Neural cell (in vitro differentiated cells): ENCODE results near the gene CDC6. TPM values are rescaled to one million over a fixed set of nuclear protein-coding genes. Genes with fewer than 3 reads are reported as not detected.

Experiments used
- H2AFZ ChIP-seq: fragments of 200-600, 300-800 bp; sonication (generic), shearing (Covaris generic); 2 replicates; pipeline ENCODE4 v1.6.0; 2014; ENCODE audit warnings: low read depth, mild to moderate bottlenecking, antibody characterized with exemption, low read length, moderate library complexity
- H3F3A ChIP-seq: fragments of 200-600 bp; shearing (Covaris generic); 2 replicates; pipeline ENCODE4 v1.6.1; 2016; ENCODE audit warnings: mild to moderate bottlenecking, moderate library complexity, mixed read lengths, antibody characterized with exemption, low read length; ENCODE audit not compliant: insufficient read depth, poor library complexity, severe bottlenecking
- H3K27ac ChIP-seq: fragments of 200-600, 300-800 bp; sonication (generic), shearing (Covaris generic); 2 replicates; pipeline ENCODE4 v1.5.1; 2014; ENCODE audit warnings: mild to moderate bottlenecking, low read length, moderate library complexity
- H3K27me3 ChIP-seq: fragments of 300-800, 200-600 bp; sonication (generic), shearing (Covaris generic); 2 replicates; pipeline ENCODE4 v1.6.0; 2014; ENCODE audit warnings: mild to moderate bottlenecking, low read depth, low read length, moderate library complexity; ENCODE audit not compliant: insufficient read depth
- H3K36me3 ChIP-seq: fragments of 300-800, 200-600 bp; sonication (generic), shearing (Covaris generic); 2 replicates; pipeline ENCODE4 v1.5.1; 2014; ENCODE audit warnings: mild to moderate bottlenecking, antibody characterized with exemption, low read length, moderate library complexity; ENCODE audit not compliant: insufficient read depth
- H3K4me2 ChIP-seq: fragments of 300-800, 200-600 bp; sonication (generic), shearing (Covaris generic); 2 replicates; pipeline ENCODE4 v1.6.0; 2014; ENCODE audit warnings: mild to moderate bottlenecking, low read length
- H3K4me3 ChIP-seq: fragments of 300-800, 200-600 bp; sonication (generic), shearing (Covaris generic); 2 replicates; pipeline ENCODE4 v1.5.1; 2014; ENCODE audit warnings: mild to moderate bottlenecking, low read length, moderate library complexity
- H3K79me2 ChIP-seq: fragments of 200-600 bp; shearing (Covaris generic); replicated peaks from 2 replicates; pipeline ENCODE4 v1.6.0; 2014; ENCODE audit warnings: mild to moderate bottlenecking, low read length, moderate library complexity; ENCODE audit not compliant: insufficient read depth
- H3K9ac ChIP-seq: fragments of 300-800, 200-600 bp; sonication (generic), shearing (Covaris generic); 2 replicates; pipeline ENCODE4 v1.6.1; 2016; ENCODE audit warnings: mild to moderate bottlenecking, low read length, mixed read lengths
- H3K9me2 ChIP-seq: fragments of 200-600 bp; shearing (Covaris generic); 2 replicates; pipeline ENCODE4 v1.6.1; 2016; ENCODE audit warnings: mild to moderate bottlenecking, low read length, mixed read lengths; ENCODE audit not compliant: insufficient read depth
- H3K9me3 ChIP-seq: fragments of 200-600, 300-800 bp; sonication (generic), shearing (Covaris generic); 2 replicates; pipeline ENCODE4 v1.6.1; 2016; ENCODE audit warnings: mild to moderate bottlenecking, mixed run types, low read length, moderate library complexity, mixed read lengths
- H4K20me1 ChIP-seq: fragments of 200-600 bp; shearing (Covaris generic); 2 replicates; pipeline ENCODE4 v1.6.1; 2016; ENCODE audit warnings: mild to moderate bottlenecking, mixed run types; ENCODE audit not compliant: insufficient read depth
- CTCF ChIP-seq: fragments of 450-650 bp; IDR thresholded peaks from 2 replicates; pipeline ENCODE4 v1.5.1; 2014; ENCODE audit warnings: antibody characterized with exemption, mild to moderate bottlenecking, moderate library complexity; ENCODE audit not compliant: poor library complexity, severe bottlenecking
- EP300 ChIP-seq: fragments of 450-650 bp; conservative IDR thresholded peaks from 2 replicates; pipeline ENCODE4 v1.6.1; 2014; ENCODE audit warnings: antibody characterized with exemption, mild to moderate bottlenecking, moderate library complexity; ENCODE audit not compliant: poor library complexity, severe bottlenecking
- EZH2 ChIP-seq: fragments of 200-600, 300-800 bp; shearing (Covaris generic), sonication (generic); IDR thresholded peaks from 2 replicates; pipeline ENCODE4 v1.6.1; 2014; ENCODE audit warnings: antibody characterized with exemption, low read length, borderline replicate concordance, mild to moderate bottlenecking; ENCODE audit not compliant: insufficient read depth, poor library complexity, severe bottlenecking
- MXI1 ChIP-seq: fragments of 450-650 bp; conservative IDR thresholded peaks from 2 replicates; pipeline ENCODE4 v1.6.1; 2014; ENCODE audit warnings: antibody characterized with exemption, mild to moderate bottlenecking; ENCODE audit not compliant: poor library complexity, severe bottlenecking
- POLR2AphosphoS5 ChIP-seq: IDR thresholded peaks from 2 replicates; pipeline ENCODE4 v1.6.1; 2012
- RAD21 ChIP-seq: fragments of 450-650 bp; conservative IDR thresholded peaks from 2 replicates; pipeline ENCODE4 v1.6.1; 2014; ENCODE audit warnings: antibody characterized with exemption, mild to moderate bottlenecking, moderate library complexity
- REST ChIP-seq: IDR thresholded peaks from 2 replicates; pipeline ENCODE4 v1.6.1; 2012; ENCODE audit warnings: borderline replicate concordance
- SMC3 ChIP-seq: fragments of 450-650 bp; conservative IDR thresholded peaks from 2 replicates; pipeline ENCODE4 v1.6.1; 2014; ENCODE audit warnings: antibody characterized with exemption, mild to moderate bottlenecking, moderate library complexity; ENCODE audit not compliant: poor library complexity
- TAF1 ChIP-seq: IDR thresholded peaks from 2 replicates; pipeline ENCODE4 v1.6.1; 2012; ENCODE audit warnings: low read depth
- polyA plus RNA-seq: library from polyadenylated mRNA; depleted of rRNA; stranded (reverse); fragments of >200 nt; gene quantifications from 2 replicates; pipeline ENCODE4 v1.2.3, GENCODE V29; 2014

The CDC6 gene
- polyA plus RNA-seq, 1 donor from 2014 or later, result 2.2 TPM

- no peaks in the 10 kb centered on the region for H3F3A ChIP-seq
- H3K79me2 ChIP-seq, result peaks cover 9% of the 10 kb centered on the region
- H3K27ac ChIP-seq, result no peak overlapping the region
- H3K9me2 ChIP-seq, result no peaks in the 10 kb centered on the region
- H3K9ac ChIP-seq, result no peak overlapping the region
- no peak for TF ChIP-seq CTCF
- no peak for TF ChIP-seq EZH2
- no peak for TF ChIP-seq EP300
- no peak for TF ChIP-seq POLR2AphosphoS5
- no peak for TF ChIP-seq RAD21
- no peak for TF ChIP-seq TAF1
- TF ChIP-seq MXI1, result no peak
- no peak for TF ChIP-seq REST
- no peak for TF ChIP-seq SMC3
- no peaks in the 10 kb centered on the region for H3K9me3 ChIP-seq
- no peaks in the 10 kb centered on the region for H4K20me1 ChIP-seq
- no peak overlapping the region for H3K4me3 ChIP-seq
- H2AFZ ChIP-seq, result no peak overlapping the region
- no peaks in the 10 kb centered on the region for H3K36me3 ChIP-seq
- H3K4me2 ChIP-seq, result no peak overlapping the region
- no peaks in the 10 kb centered on the region for H3K27me3 ChIP-seq
Observed at GRCh38 chr17:40253565-40253964, 34.1 kb upstream of the CDC6 start.

- Histone ChIP-seq H3F3A (no peaks in the 10 kb centered on the region), H3K27me3 (no peaks in the 10 kb centered on the region)
Observed at GRCh38 chr17:40259505-40259904, 28.2 kb upstream of the CDC6 start.

GRCh38 chr17:40260528-40260927 lies 27.2 kb upstream of the CDC6 start:
- H3K9ac ChIP-seq, result no peak overlapping the region
- H3K9me2 ChIP-seq, result no peaks in the 10 kb centered on the region
- no peaks in the 10 kb centered on the region for H3K27me3 ChIP-seq
- TF ChIP-seq RAD21, result no peak
- no peak for TF ChIP-seq TAF1
- TF ChIP-seq CTCF, result no peak
- TF ChIP-seq MXI1, result no peak
- TF ChIP-seq EZH2, result no peak
- no peaks in the 10 kb centered on the region for H3K9me3 ChIP-seq
- H2AFZ ChIP-seq, result no peak overlapping the region
- H3K36me3 ChIP-seq, result no peaks in the 10 kb centered on the region
- no peak overlapping the region for H3K4me2 ChIP-seq
- no peaks in the 10 kb centered on the region for H3F3A ChIP-seq
- H4K20me1 ChIP-seq, result no peaks in the 10 kb centered on the region
- H3K79me2 ChIP-seq, result no peaks in the 10 kb centered on the region
- H3K27ac ChIP-seq, result no peak overlapping the region
- H3K4me3 ChIP-seq, result no peak overlapping the region

More at GRCh38 chr17:40259505-40259904, 28.2 kb upstream of the CDC6 start:
- no peak overlapping the region for H3K9ac ChIP-seq
- H3K79me2 ChIP-seq, result no peaks in the 10 kb centered on the region
- TF ChIP-seq POLR2AphosphoS5, result no peak
- no peak overlapping the region for H2AFZ ChIP-seq
- H3K36me3 ChIP-seq, result no peaks in the 10 kb centered on the region
- H3K4me3 ChIP-seq, result no peak overlapping the region
- no peak overlapping the region for H3K4me2 ChIP-seq
- H3K9me3 ChIP-seq, result no peaks in the 10 kb centered on the region
- H3K9me2 ChIP-seq, result no peaks in the 10 kb centered on the region
- no peak overlapping the region for H3K27ac ChIP-seq
- H4K20me1 ChIP-seq, result no peaks in the 10 kb centered on the region
